WERI-Rb-1 (cell line): Measurements from ENCODE around the gene DHRS3.

Source experiments
- DNase-seq: peaks from one replicate; pipeline ENCODE4 v3.0.0-alpha.2; 2020
- H3K27ac ChIP-seq: fragments of 250-450 bp; sonication (Bioruptor Pico); 2 replicates; pipeline ENCODE4 v1.5.1; 2020; ENCODE audit warnings: mild to moderate bottlenecking, moderate library complexity
- H3K27me3 ChIP-seq: fragments of 250-450 bp; sonication (Bioruptor Pico); 2 replicates; pipeline ENCODE4 v1.5.1; 2021; ENCODE audit warnings: mild to moderate bottlenecking, low read depth, moderate library complexity; ENCODE audit not compliant: insufficient read depth, severe bottlenecking
- H3K36me3 ChIP-seq: fragments of 250-450 bp; sonication (Bioruptor Pico); 2 replicates; pipeline ENCODE4 v1.5.1; 2020; ENCODE audit warnings: mild to moderate bottlenecking, moderate library complexity
- H3K4me3 ChIP-seq: 2 replicates; pipeline ENCODE4 v1.5.1; 2011; ENCODE audit warnings: low read depth, mild to moderate bottlenecking, control low read depth, low read length
- H3K9me3 ChIP-seq: fragments of 250-450 bp; sonication (Bioruptor Pico); 2 replicates; pipeline ENCODE4 v1.5.1; 2021; ENCODE audit warnings: mild to moderate bottlenecking, moderate library complexity; ENCODE audit not compliant: severe bottlenecking
- TF ChIP-seq, protein P1 (sequence below): IDR thresholded peaks from 2 replicates; pipeline ENCODE4 v1.5.1; 2011; ENCODE audit warnings: low read depth, mild to moderate bottlenecking, control low read depth, inconsistent platforms, low read length

DHRS3 gene

DNA sequence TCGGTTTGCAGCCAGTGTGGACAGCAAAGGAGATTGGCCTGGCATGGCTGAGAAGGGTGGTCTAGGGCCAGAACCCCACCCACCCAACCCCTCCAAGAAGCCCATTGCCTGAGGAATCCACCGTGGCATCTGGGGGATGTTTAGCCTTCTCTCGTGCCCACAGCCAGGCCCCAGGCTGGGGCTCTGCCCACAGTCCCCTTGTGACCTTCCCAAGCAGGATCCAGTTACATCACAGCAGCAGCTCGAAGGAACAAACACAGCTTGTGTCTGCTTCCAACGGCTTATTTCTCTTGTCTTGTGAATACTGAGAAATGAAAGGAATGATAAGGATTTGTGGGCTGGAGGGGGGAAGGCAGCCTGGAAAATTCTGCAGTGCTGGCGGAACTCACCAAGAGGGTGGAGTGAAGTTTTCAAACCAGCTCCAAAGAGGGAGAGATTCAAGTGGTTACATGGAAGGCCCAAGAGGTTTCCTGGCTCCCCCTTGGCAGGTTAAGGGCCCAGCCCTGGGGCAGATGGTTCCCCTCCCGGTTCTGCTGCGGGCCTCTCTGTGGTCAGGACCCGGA, 61.6 kb downstream of the DHRS3 start:
- no peak overlapping the region for H3K4me3 ChIP-seq
- H3K36me3 ChIP-seq, result no peaks in the 10 kb centered on the region
- no peaks in the 10 kb centered on the region for H3K9me3 ChIP-seq
- TF ChIP-seq, protein P1, sequence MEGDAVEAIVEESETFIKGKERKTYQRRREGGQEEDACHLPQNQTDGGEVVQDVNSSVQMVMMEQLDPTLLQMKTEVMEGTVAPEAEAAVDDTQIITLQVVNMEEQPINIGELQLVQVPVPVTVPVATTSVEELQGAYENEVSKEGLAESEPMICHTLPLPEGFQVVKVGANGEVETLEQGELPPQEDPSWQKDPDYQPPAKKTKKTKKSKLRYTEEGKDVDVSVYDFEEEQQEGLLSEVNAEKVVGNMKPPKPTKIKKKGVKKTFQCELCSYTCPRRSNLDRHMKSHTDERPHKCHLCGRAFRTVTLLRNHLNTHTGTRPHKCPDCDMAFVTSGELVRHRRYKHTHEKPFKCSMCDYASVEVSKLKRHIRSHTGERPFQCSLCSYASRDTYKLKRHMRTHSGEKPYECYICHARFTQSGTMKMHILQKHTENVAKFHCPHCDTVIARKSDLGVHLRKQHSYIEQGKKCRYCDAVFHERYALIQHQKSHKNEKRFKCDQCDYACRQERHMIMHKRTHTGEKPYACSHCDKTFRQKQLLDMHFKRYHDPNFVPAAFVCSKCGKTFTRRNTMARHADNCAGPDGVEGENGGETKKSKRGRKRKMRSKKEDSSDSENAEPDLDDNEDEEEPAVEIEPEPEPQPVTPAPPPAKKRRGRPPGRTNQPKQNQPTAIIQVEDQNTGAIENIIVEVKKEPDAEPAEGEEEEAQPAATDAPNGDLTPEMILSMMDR, result no peak
- DNase-seq, result no peak
- no peak overlapping the region for H3K27ac ChIP-seq
- no peaks in the 10 kb centered on the region for H3K27me3 ChIP-seq

DNA sequence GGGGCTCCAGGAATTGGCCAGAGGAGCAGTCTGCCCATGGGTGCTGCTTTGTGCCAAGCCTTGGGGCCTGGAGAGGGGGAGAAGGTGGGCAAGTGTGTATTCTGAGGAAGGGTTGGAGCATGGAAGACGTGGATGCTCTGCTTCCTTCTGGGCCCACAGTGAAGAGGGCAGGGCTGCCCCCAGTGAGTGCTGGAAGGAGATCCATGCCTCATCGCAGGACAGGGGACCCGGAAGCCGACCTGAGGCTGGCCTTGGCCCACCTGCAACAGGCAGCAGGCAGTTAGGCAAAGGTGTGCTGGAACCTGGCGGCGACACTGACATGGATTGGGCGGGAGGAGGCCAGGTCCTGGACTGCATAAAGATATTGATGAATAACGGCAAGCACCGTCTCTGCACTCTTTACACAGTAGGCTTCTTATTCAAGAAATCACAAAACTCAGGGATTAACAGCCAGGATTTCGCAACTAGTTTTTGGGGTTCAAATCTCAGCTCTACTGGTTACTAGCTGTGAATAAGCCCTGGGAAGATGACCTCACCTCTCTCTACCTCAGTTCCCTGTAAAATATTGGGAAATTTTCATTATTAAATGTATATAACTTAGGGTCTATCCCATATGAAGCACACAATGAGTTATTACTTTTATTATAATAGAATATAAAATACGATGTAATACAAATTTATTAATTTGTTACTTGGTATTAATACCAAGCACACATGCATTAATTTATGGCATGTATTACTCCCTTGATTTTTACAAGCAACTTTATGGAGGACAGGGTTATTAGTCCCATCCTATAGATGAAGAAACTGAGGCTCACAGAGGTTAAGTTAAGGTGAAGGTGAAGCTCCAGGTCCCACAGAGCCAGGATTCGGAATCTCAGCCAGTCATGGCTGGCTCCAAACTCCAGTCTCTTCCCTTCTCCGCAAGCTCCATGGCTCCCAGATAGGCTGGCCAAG, 62.3 kb downstream of the DHRS3 start:
- H3K4me3 ChIP-seq, result no peak overlapping the region
- H3K36me3 ChIP-seq, result no peaks in the 10 kb centered on the region
- H3K9me3 ChIP-seq, result no peaks in the 10 kb centered on the region
- TF ChIP-seq, protein P1, result no peak
- no peak for DNase-seq
- H3K27ac ChIP-seq, result no peak overlapping the region
- no peaks in the 10 kb centered on the region for H3K27me3 ChIP-seq

DNA sequence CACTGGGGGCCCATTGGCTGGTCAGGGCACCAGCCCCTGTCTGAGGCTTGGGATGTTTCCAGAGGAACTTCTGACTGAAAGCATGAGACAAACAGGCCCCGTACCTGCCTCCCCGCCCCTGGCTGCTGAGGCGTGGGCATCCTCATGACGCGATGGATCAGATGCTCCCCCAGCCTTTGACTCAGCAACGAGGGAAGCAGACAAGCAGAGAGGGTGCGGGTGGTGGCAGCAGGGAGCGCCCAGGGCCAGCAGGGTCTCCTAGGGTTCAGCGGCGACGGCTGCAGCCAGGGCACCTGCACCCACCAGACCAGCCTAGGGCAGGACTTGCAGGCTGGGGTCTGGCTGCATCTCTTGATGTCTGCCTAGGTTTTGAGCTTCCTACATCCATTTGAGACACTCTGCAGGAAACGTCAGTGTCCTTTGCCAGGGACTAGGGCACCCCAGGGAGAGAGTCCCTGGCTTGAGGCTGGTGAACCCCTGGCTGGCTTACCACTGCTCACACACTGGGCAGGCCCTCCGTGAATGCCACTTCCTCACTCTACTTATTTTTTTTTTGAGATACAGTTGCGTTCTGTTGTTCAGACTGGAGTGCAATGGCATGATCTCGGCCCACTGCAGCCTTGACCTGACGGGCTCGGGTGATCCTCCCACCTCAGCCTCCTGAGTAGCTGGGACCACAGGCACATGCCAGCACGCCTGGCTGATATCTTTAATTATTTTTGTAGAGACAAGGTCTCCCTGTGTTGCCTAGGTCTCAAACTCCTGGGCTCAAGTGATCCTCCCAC, 63.3 kb downstream of the DHRS3 start:
- no peak overlapping the region for H3K4me3 ChIP-seq
- H3K27ac ChIP-seq, result no peak overlapping the region
- H3K9me3 ChIP-seq, result no peaks in the 10 kb centered on the region
- H3K36me3 ChIP-seq, result no peaks in the 10 kb centered on the region
- H3K27me3 ChIP-seq, result no peaks in the 10 kb centered on the region
- TF ChIP-seq, protein P1, result no peak
- DNase-seq, result no peak

DNA sequence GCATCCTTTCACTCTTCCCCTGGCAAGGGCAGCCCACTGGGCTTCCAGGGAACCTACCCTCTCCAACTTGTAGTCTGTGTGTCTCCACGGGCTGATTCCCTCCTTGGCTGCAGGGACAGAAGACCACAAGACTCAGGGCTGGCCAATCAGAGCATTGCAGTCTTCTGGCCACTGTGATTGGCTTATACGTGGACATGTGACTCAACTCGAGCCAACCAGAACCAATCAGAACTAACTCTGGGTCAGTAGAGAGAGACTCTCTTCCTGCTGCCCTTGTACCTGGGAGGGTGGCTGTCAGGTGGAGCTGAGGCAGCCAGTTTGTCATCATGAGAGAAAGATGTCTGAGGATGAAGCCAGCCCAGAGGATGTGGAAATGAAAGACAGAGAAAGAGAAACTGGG, 64.0 kb downstream of the DHRS3 start:
- no peak for DNase-seq
- TF ChIP-seq, protein P1, result no peak
- Histone ChIP-seq H3K4me3 (no peak overlapping the region), H3K36me3 (no peaks in the 10 kb centered on the region), H3K27me3 (no peaks in the 10 kb centered on the region), H3K9me3 (no peaks in the 10 kb centered on the region), H3K27ac (no peak overlapping the region)

DNA sequence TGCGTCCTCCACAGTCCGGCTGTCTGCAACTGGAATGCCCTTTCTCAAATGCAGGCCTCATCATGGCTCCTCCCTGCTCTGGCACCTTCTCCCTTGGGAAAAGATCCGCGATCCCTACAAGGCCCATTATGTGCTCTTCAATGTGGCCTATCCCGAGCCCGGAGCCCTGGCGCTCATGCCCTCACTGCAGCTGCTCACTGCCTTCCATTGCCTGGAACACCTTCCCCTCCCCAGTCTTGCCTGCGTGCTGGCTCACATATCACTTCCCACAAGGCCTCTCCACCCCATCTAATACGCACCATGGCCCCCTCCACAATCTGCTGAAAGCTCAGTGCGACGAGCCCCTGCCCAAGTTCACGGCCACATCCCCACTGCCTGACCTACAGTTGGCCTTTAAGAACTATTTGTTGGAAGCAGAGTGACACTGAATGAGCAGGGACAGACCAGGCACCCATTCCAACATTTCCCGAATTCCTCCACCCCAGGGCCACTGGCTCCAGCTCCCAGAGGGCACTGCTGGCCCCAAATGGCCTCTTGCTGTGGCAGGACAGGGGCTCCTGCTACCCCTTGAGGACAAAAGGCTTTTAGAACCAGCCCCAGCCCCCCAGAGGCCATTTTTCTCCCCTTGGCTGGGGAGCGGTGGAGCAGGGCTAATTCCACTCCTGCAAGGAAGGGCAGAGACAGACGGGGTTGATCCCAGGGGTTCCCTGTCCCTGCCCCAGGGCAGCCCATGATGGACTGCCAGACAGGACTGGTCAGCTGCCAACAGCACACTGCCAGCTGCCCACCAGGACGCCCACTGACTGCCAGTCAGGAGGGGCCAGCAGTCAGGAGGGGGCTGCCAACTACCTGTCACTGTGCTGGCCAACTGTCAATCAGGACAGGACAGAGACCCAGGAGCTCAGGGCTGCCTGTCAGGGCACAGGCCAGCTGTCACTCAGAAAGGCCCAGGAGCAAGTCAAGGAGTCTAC, 64.8 kb downstream of the DHRS3 start:
- DNase-seq, result no peak
- Histone ChIP-seq H3K9me3 (no peaks in the 10 kb centered on the region), H3K4me3 (no peak overlapping the region), H3K27me3 (no peaks in the 10 kb centered on the region), H3K27ac (no peak overlapping the region), H3K36me3 (no peaks in the 10 kb centered on the region)
- TF ChIP-seq, protein P1, result no peak
